Stimulated activated CD4-positive, alpha-beta T cell treated with anti-CD3 and anti-CD28 coated beads, Interleukin-1b, Interleukin-23, amount 100 ng/mL, for 4 hours (primary cell): ENCODE results near the gene SNN.

Source experiments
- DNase-seq, 2 donors: peaks; one replicate each; pipeline ENCODE4 v3.0.0-alpha.2; 2020; ENCODE audit warnings: low read depth in 2 of 2

Gene SNN

DNA sequence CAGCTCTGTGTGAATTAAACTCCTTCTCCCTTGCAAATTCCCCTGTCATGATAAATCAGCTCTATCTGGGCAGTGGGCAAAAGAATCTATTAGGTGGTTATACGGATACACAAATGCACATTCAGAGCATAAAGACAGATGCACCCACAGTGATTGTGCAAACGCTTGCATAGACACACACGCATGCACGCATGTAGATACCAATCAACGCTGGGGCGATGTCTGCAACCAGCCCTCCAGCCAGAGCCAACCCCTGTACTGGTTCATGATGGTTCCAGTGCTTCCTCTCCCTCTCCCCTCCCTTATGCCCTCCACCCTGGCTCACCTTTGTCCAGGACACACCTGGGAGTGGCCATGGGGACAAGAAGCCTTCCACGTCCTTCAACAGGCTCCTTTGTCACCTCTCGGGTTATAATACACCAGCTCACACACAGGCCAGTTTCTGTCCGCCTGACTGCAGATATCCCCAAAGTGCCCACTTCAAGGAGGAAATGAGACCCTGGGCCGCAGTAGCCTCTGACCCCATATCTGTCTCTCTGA, 33.1 kb upstream of the SNN start:
- no peak for DNase-seq

DNA sequence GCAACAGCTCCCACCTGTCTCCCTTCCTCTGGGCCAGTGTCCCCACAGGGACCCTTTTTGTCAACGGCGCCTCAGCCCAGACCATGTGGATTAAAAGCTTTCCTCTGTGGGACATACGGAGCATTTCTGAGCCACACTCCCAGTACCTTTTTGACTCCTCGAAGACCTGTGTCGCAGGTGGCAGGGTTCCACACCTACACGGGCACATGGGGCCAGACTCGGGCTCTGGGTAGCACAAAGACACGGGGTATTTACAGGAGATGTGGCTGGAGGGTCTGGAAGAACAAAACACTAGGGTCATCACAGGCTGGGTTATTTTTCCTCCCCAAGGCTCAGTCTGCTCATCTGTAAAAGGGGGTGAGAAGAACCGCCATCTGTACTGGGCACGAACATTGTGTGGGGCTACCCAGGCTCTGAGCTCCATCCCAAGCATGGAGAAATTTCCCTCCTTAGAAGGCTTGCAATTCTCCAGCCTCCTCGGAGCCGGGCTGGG, 32.5 kb upstream of the SNN start:
- DNase-seq = no peak

DNA sequence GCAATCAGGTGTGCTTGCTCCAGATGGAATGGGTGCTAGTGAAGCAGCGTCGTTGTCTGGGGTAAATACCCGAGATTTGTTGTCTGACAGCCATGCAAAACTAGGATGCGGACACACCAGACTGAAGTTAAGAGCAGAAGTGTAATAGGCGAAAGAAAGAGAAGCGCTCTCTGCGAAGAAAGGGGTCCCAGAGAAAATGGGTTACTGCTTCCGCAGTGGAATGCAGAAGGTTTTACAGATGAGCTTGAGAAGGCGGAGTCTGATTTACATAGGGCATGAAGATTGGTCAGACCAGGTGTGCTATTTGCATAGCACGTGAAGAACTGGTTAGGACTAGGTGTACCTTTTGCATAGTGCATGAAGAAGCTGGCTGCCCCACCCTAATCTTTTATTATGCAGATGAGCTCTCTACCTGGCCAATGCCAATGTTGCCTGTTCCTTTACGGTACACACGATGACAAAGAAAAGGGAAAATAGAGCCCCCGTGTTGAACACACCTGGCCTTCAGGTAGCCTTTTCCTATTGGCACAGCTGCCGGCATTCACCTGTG, 32.0 kb upstream of the SNN start:
- no peak for DNase-seq

DNA sequence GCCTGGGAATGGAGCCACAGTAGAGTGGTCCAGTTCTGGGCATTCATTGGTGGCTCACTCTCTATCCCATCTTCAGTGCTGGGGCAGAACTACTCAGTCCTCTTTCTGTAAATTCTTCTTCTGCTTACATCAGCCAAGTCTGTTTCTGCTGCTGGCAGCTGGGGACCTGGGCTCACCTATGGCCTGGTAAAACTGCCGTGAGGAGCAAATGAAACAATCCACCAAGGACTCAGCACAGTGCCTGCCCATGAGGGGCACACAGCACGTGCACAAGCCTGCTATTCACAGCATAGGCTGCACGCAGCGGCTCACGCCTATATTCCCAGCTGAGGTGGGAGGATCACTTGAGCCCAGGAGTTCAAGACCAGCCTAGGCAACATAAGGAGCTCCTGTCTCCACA, 30.9 kb upstream of the SNN start:
- no peak for DNase-seq

DNA sequence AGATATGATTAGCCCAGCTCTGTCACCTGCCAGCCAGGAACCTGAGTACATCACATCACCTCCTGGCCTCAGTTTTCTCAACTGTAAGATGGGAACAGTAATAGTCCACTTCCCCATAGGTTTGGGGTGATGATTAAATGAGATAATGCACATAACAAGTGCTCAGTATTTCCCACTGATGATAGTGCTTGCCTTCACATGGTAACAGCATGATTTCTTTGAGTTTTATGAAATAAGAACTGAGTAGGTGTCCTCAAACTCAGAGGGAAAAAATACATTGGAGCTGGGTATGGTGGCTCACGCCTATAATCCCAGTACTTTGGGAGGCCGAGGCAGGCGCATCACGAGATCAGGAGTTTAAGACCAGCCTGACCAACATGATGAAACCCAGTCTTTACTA, 30.1 kb upstream of the SNN start:
- no peak for DNase-seq

DNA sequence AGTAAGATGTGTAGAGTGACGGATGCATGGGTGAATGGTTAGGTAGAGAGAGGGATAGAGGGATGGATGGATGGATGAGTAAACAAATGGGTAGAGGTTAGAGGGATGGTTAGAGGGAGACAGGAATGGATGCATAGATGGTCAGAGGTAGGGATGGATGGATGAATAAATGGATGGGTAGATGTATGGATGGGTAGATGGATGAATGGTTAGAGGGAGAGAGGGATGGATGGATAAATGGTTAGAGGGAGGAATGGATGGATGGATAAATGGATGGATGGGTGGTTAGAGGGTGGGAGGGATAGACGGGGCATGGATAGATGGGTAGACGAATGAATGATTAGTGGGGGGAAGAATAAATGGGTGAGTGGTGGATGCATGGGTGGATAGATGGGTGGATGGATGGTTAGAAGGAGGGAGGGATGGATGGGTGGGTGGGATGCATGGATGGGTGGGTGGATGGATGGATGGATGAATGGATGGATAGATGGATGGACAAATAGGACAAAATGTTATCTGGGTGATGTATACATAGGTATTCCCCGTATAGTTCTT, 29.2 kb upstream of the SNN start:
- no peak for DNase-seq

DNA sequence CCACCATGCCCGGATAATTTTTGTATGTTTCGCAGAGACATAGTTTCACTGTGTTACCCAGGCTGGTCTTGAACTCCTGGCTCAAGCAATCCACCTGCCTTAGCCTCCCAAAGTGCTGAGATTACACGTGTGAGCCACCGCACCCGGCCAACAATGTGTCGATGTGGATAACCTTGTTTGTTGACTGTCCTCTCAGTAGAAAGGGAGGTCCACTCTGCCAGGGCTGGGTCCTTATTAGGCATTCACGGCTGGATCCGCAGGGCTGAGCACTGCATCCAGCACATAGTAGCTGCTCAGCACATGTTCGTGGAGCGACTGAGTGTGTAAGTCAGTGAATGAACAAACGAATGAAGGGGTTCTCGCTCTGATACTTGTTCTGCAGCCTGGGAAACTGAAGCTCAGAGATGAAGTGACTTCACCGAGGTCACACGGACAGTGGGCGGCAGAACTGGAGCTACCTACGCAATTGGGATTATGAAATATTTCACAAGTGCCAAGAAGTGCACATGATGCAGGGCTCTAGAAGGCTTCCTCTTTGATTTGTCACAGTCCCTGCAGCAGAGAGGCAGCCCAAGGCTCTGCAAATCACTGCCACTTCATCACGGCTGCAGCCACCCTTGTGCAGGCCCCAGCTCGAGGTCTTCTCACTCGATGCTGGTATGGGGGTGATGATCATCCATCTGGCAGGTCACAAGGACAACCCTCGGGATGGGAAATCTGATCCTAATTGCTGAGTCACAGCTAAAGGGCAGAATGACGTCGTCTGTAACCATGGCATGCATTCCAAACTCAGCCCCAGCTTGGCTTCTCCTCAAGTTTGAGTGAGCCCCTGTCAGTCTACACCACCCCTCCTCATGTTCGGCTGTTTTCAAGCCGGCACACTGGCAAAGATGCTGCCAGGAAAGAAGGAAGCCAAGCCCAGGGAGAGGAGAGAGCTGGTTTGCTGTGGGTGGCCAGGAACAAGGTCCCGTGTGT, 28.0 kb upstream of the SNN start:
- DNase-seq = no peak

DNA sequence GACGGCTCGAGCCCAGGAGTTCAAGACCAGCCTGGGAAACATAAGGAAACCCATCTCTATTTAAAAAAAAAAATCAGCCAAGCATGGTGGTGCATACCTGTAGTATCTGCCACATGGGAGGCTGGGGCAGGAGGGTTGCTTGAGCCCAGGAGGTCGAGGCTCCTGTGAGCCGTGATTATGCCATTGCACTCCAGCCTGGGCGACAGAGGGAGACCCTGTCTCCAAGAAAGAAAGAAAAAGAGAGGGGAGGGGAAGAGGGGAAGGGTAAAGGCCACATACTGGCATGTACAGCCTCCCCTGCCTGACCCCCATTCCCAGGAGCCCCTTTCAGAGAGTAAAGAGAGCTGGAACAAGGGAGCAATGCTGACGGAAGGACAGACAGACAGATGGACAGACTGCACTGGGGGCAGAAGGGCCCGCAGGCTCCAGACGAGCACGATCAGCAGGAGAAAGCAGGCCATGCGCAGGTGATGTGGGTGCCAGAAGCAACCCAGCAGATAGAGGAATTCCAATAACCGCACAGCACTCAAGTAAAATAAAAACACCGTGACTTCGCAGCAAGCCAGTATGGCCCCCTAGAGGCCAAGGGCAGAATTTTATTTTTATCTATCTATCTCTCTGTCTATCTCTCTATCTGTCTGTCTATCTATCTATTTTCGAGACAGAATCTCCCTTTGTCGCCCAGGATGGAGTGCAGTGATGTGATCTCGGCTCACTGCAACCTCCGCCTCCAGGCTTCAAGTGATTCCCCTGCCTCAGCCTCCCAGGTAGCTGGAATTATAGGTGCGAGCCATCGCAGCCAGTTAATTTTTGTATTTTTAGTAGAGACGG, 27.1 kb upstream of the SNN start:
- DNase-seq = no peak

DNA sequence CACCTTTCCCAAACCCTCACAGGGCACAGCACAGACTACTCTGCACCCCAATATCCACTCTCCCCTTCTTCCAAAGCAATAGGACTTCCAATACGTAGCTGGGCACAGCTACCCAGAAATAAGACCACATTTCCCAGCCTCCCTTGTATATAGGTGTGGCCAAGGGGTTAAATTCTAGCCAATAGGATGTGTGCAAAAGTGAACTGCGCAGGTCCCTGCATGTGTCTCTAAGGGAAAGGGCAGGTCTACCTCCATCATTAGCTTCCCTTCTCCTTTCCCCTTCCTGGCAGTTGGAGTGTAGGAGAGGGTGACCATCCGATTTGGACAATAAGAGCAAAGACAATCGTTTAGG, 25.5 kb upstream of the SNN start:
- DNase-seq = no peak

DNA sequence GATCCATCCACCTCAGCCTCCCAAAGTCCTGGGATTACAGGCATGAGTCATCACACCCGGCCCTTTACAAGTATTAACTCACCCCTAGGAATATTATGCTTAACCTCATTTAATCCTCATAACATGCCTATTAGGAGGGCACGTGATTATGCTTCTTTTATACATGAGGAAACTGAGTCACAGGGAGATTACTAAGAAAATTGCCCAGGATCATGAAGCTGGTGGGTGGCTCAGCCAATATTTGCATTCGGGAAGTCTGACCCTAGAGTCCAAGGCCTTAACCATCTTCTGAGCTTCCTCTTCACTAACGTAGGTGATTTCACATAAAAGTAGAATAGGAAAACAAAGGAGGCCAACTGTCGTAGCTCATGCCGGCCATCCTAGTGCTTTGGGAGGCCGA, 19.0 kb upstream of the SNN start:
- DNase-seq = no peak

DNA sequence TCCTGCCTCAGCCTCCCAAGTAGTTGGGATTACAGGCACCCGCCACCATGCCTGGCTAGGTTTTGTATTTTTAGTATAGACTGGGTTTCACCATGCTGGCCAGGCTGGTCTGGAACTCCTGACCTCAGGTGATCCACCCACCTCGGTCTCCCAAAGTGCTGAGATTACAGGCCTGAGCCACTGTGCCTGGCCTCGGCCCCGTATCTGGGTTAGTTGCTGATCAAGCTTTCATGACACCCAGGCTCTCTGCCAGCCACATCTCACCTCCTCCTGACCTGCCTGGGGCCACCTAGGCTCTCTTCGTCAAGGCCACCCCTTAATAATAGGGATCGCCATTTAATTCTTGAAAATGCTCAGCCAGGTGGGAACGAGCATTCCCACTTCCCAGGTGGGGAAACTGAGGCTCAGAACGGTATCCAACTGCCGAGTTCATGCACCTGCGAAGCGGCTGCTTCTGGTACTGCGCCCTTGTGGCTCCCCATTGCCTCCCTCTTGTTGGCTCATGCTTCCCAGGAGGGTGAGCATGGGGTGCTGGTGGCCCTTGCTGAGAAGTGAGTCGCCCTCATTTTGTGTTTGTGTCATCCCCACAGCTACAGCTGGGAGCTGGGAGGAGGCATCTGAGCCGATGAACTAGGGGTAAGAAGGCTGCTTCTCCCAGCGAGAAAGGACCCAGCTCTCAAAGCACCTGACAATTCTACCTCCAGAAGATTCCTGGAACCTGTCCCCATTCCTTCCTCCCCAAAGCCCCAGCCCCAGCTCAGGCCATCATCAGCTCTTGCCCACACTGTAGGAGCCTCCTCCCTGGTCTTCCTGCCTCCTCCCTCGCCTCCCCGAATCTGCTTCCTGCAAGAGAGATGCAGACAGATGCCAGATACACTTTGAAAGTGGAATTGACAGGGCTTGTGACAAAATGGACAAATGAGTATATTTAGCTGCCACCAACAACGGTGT, 17.3 kb upstream of the SNN start:
- DNase-seq = no peak

DNA sequence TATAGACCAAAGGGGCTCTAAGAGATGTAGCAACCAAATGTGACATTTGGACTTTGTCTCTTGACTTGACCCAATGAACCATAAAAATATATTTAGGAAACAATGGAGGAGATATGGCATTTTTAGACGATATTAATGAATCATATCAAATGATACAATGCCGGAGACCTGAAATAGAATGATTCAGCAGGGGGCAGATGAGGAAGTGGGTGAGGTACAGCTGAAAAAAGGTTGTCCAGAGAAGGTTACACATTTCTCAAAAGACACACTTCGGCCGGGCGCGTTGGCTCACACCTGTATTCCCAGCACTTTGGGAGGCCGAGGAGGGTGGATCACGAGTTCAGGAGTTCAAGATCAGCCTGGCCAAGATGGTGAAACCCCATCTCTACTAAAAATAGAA, 16.5 kb upstream of the SNN start:
- DNase-seq = no peak

DNA sequence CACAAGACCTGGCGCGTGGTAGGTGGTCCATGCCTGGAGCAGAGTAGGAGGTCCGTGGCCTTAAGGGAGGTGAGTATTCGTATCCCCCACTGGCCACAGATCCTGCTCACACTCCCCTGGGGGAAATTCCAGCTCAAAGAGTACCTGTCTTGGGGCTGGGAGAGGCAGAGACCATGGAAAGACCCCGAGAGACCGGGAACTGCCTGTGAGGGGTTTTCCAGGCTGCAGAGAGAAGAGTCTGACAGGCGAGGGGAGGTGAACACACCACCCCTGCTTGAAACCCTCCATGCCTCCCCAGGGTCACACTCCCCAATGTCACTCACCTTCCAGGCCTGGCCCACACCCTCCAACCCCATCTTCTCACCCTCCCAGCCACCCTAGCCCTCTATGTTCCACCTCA, 12.6 kb upstream of the SNN start:
- DNase-seq = no peak

DNA sequence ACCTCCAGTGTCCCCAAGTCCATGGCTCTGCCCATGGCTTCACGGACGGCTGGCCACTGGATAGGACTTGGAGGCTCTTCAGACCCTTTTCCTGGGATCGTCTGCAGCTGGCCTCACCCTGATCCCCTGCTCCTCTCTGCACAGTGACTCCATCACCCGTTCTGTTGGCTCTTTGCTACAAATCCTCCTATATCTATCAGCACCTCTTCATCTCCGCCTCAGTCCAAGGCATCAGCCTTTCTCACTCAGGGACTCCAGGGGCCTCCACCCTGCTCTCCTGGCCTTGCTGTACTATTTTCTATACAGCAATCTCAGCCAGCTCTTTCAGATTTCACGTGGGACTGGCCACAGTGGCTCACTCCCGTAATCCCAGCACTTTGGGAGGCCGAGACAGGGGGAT, 10.7 kb upstream of the SNN start:
- DNase-seq = no peak

DNA sequence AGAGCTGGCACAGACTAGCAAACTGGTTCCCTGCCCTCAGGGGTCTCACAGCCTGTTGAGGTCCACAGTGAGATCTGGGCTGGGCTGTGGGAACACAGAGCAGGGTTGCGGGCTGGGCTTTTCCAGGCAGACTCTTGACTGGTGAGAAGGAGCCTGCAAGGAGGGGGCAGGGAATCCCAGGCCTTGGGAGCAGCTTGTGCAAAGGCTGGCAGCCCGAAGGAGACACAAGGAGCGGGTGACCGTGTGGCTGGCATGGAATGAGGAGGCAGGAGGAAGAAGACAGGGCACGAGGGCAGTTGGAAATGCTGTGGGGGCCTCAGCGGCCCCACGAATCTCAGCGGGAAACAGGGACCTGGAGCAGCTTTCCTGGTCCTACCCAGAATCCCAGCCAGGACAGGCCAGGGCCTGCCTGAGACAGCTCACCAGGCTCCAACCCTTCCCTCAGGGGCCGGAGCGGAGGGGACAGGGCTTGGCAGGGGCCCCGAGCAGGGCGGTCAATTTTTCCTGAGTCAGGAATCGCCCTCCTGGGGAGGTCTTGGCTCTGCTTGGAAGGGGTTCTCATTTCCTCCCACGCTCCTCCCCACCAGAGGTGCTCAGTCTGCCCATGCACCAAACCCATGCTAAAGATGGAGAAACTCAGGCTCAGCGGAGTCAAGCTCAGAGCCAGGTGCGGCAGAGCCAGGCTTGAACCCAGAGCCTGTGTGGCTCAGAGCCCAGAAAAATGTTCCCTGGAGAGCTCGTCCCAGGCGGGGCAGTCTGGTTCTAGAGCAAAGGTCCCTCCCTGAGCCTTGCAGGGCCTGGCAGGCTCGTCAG, 9.2 kb upstream of the SNN start:
- DNase-seq = no peak

DNA sequence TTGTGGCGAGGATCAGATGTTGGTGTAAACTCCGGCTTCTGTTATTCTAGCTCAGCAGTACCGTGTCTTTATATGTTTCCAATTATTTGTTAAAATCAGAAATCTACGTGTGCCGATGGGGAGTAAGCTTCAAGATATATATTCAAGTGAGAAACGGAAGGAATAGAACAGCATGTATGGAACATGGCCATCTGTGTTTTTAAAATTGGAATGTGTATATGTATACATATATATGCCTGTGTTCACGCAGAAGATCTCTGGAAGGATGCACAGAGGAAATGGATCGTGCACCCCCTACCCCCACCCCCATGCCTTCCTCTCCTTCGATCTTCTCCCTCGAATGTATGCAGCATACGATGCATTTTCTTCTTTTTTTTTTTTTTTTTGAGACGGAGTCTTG, 7.7 kb upstream of the SNN start:
- no peak for DNase-seq

DNA sequence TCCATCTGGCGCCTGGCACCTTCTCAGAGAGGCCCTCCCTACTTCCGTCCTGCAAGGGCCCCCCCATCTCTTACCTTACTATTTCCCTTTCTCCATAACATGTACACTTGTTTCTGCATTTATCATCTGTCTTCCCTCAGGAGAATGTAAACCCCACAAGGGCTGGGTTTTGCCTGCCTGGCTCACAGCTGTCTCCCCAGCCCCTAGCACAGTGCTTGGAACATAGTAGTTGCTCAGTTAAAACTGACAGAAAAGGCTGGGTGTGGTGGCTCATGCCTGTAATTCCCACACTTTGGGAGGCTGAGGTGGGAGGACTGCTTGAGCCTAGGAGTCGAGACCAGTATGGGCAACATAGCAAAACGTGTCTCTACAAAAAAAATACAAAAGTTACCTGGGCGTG, 5.7 kb upstream of the SNN start:
- no peak for DNase-seq

DNA sequence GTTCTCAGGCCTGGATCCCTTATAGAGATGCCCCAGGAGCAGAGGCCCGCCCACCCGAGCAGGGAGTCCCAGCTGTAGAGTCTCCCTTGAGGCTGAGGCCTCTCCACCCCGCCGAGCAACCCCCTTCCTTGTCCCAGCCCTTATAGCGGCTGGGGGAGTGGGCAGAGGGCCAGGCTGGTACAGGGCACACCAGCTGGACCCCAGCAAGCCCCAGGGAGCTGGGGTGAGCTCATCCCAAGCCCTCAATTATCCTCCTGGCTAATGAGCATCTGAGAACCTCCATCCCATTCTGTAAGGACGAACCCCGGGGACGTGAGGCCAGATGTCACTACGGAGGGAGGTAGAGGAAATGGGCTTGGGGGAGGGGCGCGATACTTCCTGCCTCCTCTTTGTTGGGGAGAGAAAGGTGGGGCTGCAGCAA, 3.2 kb upstream of the SNN start:
- DNase-seq = no peak

DNA sequence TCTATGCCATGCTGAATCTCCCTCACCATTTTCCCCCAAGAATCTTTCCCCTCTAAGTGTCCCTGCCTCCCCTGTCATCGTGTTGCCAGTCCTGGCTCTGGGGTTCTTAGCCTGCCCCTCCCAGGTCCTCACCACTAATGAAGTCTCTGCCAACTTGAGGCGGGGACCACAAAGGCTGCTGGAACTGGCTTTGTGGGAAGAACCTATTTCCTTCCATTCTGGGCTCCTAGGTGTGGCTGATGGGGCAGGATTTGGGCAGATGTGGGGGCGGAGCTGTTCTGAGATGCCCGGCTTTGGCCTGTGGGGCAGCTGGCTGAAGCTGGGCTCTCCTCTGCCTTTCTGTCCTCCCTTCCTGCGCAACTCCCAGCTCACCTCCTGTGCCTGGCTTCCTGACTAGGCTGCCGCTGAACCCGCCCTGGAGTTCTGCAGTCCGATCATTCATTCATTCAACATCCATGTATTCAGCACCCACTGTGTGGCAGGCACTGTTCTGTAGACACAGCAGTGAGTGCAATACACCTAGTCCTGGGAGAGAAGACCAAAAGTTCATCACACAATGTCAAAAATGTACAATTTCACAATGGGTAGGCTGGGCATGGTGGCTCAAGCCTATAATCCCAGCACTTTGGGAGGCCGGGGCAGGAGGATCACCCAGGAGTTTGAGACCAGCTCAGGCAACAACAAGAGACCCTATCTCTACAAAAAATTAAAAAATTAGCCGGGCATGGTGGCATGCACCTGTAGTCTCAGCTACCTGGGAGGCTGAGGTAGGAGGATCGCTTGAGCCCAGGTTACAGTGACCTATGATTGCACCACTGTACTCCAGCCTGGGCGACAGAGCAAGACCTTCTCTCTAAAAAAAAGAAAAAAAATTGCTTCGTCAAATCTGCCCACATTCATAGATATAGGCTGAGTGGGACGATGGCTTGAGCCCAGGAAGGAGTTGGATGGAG, 1.9 kb upstream of the SNN start:
- DNase-seq = no peak
